ENCODE data around the gene JMJD7.
"Not testable (repeated sequence)": the region's sequence is repeated elsewhere in the genome, so short reads cannot be mapped to it uniquely, and the experiment has no call there.

The JMJD7 gene

DNA sequence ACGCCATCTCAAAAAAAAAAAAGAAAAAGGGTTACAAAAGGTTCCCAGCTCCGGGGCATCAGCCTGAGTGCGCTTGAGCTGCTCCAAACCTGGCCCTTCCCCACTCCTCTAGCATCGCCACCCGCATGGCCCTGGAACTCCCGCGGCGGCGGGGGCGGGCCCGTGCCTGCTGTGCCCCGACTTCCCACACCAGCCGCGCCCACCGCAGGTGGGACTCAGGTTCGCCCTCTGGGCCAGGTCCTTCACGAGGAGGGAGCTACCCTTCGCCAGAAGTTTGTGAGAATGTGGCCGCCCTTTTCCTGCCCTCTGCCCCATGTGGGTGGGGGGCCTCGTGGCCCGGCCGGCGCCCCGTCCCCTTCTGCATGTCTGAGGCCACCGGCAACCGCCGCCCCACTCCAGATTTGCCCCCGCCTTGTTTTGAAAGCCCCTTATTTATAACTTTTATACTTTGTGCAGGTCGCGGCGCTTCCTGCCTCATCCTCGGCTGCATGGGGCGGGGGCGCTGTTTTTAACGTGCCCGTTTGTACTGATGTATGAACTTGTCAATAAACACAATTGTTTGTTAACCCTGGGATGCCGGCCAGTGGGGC lies 507 bp upstream of the JMJD7 start:
- TF ChIP-seq, protein P1, sequence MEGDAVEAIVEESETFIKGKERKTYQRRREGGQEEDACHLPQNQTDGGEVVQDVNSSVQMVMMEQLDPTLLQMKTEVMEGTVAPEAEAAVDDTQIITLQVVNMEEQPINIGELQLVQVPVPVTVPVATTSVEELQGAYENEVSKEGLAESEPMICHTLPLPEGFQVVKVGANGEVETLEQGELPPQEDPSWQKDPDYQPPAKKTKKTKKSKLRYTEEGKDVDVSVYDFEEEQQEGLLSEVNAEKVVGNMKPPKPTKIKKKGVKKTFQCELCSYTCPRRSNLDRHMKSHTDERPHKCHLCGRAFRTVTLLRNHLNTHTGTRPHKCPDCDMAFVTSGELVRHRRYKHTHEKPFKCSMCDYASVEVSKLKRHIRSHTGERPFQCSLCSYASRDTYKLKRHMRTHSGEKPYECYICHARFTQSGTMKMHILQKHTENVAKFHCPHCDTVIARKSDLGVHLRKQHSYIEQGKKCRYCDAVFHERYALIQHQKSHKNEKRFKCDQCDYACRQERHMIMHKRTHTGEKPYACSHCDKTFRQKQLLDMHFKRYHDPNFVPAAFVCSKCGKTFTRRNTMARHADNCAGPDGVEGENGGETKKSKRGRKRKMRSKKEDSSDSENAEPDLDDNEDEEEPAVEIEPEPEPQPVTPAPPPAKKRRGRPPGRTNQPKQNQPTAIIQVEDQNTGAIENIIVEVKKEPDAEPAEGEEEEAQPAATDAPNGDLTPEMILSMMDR (IDR thresholded peaks at IDR 0.05; ENCODE audit: low read depth, low read length), result no peak
- peak overlapping the region; percentile 84 for H3K4me3 ChIP-seq (ENCODE audit: low read depth, low read length)

DNA sequence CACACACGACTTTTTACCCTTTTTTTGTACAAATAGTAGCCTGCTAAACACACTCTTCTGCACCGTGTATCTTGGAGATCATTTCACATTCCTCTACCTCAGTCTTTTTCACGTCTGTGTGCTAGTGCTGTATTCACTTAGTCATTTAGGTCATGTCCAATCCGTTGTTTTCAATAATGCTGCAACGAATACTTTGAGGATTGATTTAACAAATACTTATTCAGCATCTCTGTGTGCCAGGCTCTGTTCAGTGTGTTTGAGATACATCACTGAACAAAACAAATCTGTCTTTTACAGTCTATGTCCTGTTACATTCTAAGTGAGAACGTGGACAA lies 882 bp downstream of the JMJD7 start:
- H3K4me3 ChIP-seq (ENCODE audit: low read depth, low read length), result peak overlapping the region; percentile 84
- TF ChIP-seq, protein P1 (IDR thresholded peaks at IDR 0.05; ENCODE audit: low read depth, low read length), result no peak

DNA sequence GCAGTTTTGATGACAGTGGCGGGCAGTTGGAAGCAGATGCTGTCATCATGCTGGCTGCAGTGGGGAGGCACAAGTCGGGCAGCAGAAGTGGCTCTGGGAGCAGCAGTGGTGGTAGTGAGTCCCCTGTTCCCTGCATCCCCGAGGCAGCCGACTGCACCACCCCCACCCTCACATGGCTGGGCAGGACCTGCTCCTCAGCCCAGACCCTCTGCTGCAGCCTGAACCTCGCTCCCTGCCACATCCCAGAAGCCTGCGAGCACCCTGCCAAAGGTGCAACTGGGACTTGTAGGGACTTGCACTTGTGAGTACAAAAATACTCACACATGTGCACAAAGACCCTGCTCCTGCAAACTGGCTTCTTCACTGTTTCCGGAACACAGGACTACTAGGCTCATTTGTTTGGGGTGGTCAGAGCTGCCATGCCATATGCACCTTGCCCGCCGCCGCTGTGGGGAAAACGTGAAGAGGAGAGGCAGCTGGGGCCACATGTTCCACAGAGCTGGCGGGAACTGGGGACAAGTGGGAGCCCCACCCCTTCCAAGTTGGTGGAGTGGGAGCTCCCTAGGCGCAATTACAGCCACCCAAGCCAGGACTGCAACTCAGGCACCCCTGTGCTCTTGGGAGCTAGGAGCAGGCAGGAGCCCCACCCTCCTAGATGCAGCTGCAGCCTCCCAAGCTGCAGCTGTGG lies 2.2 kb downstream of the JMJD7 start:
- TF ChIP-seq, protein P1 (IDR thresholded peaks at IDR 0.05; ENCODE audit: low read depth, low read length), result no peak
- no peak overlapping the region for H3K4me3 ChIP-seq (ENCODE audit: low read depth, low read length)

DNA sequence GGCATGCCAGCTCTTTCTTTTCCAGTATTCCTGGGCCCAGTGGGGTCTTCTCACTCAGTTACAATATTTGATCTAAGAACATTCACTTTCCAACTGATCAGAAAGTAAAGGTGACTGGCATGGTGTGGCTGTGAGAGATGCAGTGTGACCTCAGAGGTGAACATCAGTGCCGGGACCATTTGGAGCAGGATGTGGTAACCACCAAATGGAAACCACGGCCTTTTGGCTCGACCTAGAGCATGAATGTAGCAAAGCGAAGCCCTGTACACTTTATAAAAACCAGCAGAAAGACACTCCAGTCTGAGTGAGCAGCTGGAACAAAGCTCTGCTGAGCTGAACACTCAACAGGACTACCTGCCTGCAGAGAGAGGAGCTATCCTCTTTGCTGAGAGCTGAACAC lies 3.4 kb downstream of the JMJD7 start:
- not testable (repeated sequence) for H3K4me3 ChIP-seq (ENCODE audit: low read depth, low read length)

DNA sequence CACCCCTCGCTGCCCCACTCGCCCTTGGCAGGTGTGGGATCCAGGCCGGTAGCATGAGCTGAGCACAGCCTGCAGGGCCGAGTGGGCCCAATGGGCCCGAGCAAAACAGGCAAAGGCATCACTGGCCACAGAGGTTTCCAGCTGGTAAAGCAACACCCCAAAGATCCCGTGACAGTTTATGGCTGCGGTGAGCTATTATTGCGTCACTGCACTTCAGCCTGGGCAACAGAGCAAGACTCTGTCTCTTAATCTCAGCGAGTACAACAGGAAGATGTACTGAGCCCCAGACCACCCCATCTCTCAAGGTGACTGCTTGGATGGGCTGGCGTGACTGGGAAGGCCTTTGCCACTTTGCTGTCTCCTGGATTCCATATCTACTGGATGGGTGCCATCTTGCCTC lies 4.3 kb downstream of the JMJD7 start:
- H3K4me3 ChIP-seq (ENCODE audit: low read depth, low read length), result no peak overlapping the region
- TF ChIP-seq, protein P1 (IDR thresholded peaks at IDR 0.05; ENCODE audit: low read depth, low read length), result no peak

DNA sequence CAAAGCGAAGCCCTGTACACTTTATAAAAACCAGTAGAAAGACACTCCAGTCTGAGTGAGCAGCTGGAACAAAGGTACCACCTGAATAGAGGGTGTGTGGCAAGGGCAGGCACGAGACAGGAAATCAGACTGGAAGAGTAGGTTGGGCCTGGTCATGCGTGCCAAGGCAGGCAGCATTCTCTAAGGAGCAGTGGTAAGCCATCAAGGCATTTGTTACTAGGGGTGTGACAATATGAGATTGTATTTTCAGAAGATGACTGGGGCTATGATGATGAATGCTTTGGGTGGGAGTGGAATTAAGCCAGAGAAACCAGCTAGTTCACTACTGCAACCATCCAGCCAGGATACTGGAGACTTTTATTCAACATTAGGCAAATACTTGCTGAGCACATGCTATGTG lies 5.0 kb downstream of the JMJD7 start:
- TF ChIP-seq, protein P1 (IDR thresholded peaks at IDR 0.05; ENCODE audit: low read depth, low read length), result no peak
- H3K4me3 ChIP-seq (ENCODE audit: low read depth, low read length), result no peak overlapping the region

DNA sequence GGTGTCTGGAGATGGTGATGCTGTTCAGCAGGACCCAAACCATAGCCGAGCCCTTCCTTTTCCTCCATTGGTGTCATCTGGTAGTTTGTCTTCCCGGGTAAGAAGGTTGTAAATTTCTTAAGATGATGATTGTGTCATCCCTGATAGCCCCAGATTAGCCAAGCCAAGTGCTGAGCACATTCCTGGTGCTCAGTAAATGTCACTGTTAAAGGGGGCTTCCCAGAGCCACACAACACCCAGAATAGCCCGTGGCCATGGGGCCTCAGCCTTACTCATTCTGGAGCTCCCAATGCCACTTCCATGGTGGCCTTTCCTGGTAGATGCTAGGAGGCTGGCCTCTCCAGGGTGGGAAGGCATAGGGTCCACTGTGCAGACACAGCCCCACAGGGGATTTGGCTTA lies 6.2 kb downstream of the JMJD7 start:
- TF ChIP-seq, protein P1 (IDR thresholded peaks at IDR 0.05; ENCODE audit: low read depth, low read length), result no peak
- no peak overlapping the region for H3K4me3 ChIP-seq (ENCODE audit: low read depth, low read length)

DNA sequence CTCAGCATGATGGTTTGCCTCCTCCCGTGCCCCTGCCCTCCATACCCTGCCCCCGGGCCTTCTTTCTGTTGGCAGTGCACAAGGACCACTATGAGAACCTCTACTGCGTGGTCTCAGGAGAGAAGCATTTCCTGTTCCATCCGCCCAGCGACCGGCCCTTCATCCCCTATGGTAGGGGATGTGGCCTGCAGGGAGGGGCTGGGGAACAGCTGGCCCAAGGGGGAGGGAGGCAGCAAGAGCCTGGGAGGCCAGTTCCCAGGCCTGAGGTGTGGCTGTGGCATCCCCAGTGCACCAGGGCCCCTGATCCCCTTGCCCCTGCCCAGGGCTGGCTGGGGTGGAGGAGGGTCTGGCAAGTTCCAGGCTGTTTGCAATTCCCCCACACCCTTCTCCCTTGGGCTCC lies 8.2 kb downstream of the JMJD7 start:
- no peak overlapping the region for H3K4me3 ChIP-seq (ENCODE audit: low read depth, low read length)
- TF ChIP-seq, protein P1 (IDR thresholded peaks at IDR 0.05; ENCODE audit: low read depth, low read length), result no peak
